GM21737 (cell line): ENCODE measurements around the gene ERV3-1.
A peak's percentile ranks its signal among the peaks of the same experiment; 100 is the strongest.
"Not testable (repeated sequence)": the region's sequence is repeated elsewhere in the genome, so short reads cannot be mapped to it uniquely, and the experiment has no call there.

ENCODE experiments used
- ATAC-seq: cut with Tn5 transposase; IDR thresholded peaks from one replicate; pipeline ENCODE4 v1.9.1; 2021; ENCODE audit warnings: mild to moderate bottlenecking, moderate library complexity; ENCODE audit not compliant: unreplicated experiment

ERV3-1 gene

DNA sequence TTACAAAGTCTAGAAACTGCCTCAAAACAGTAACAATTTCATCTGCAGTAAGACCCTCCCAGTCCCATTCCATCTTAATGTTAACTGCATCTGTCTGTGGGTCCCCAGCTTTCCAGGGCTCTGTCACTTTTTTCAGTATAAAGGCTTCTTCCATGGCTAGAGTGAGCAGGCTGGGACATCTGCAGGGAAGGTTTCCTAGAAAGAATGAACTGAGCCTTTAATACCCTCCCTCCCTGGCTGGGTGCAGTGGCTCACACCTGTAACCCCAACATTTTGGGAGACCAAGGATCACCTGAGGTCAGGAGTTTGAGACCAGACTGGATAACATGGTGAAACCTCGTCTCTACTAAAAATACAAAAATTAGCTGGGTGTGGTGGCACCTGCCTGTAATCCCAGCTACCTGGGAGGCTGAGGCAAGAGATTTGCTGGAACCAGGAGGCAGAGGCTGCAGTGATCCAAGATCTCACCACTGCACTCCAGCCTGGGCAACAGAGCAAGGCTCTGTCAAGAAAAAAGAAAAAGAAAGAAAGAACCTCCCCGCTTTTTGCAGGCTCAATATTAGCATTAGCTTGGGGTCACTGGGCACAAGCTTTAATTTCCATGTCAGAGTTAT, 3.4 kb downstream of the ERV3-1 start:
- ATAC-seq = no peak

DNA sequence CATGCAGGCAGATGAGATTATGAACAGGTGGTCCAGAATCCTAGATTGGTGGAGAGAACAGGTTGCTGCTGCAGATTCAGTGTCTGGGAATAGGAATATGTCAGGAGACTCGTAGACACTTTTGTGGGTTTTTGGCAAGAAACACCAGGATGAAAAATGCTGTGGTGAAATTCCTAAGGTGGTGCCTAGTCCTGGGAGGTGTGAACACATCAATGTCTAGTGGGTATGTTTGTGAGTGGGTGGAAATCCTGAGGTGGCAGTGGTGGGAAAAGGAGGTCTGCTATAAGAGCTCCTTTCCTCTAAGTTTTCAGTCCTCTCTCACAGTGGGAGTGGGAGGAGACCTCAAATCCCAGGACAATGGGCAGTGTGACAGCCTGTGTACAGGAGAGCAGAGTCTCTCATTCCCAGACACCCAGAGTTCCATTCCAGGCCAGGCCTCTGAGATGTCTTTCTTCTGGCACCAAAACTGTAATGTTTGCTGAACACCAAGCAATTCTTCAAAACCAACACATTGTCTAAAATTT, 5.1 kb downstream of the ERV3-1 start:
- ATAC-seq = no peak

DNA sequence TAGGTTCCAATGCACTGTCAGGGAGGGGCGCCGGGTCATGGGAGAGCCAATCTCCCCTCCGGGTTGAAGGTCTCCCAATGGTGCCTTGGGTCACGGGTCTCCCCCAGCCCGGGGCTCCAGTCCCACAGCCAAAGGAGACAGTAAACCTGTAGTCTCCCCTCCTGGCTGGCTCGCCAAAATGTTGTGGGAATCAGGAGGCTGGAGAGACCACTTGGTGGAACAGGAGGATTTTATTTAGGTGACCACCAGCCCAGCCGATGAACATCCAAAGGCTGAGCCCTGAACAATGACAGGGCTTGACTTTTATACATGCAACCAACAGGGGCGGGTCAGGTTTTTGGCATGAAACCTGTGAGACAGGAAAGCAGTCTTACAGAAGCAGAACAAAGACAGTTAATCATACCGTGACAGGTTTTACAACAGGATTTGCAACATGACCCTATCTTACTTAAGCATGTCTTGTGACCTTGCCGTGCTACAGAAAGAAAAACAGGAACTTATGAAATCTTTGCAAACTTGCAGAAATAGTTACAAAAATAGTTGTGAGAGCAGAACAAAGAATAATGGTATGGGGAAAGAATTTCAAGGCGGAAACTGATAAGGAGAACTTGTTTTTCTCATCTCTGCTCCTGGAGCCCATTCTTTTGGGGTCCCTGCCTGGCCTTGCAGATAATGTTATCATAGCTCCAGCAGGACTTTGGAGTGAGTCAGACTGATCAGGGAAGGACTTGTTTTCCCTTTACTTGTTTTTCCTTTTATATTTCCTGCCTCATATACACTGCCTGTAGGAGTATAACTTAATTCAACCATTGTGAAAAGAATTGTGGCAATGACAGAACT, 7.1 kb downstream of the ERV3-1 start:
- ATAC-seq = peak; percentile 51

DNA sequence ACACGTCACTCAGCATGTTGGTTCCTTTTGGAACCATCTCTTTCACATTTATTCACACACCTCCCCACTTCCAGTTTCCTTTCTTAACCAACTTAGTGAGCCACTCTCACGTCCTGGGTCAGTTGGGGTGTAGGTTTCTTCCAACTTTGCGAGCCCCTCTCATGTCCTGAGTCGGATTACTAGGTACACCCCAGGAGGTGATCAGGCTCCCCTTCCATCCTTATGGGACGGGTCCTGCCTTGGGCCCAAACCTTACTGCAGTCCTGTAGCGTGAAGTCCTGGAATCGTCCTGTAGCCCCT, 7.7 kb downstream of the ERV3-1 start:
- ATAC-seq = no peak

DNA sequence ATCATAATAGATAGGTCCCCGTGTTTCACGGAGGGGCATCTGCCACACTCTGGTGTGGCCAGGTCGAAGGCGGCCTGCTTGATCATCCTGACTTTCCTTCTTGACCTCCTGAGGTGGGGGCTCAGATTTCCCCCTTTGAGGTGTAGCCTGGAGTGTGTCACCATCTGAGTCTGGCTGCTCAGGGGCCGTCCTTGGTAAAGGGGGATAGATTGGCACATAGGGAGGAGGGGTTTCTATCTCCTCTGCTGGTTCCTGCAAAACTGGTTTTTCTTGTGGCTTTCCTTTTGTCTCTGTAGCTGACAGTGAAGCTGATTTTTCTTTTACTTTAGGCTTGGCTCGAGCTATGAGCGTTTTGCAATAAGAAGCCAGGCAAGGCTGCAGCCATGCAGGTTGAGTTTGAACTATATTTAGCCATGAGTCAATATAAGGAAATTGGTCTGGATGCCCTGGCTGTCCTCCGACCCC, 8.5 kb downstream of the ERV3-1 start:
- ATAC-seq = no peak

DNA sequence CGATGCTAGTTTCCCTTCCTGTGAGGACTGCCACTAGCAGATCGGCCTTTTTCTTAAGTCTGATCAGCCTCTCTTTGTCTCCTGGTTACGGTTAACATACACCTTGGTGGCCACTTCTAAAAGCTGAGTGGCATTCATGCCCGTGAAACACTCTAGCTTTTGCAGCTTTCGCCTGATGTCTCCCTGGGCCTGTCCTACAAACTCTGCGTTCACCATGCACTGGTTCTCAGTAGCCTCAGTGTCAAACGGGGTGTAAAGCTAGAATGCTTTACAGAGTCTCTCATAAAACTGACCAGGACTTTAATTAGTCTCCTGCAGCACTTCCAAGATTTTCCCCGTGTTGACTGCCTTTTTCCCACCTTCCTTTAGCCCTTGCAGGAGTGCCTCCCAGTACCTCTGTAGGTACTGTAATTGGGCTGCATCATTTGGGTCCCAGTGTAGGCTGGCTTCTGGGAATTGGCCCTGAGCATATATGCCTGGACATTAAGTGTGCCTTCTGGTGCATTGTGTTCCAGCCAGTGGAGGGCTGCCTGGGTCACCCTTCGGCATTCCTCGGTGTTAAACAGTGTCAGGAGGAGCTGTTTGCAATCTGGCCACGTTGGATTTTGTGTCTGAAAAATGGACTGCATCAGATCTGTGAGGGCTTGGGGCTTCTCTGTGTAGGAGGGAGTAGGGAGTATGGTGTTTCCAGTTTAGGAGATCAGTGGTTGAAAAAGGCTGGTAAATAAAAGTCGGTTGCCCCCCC, 9.2 kb downstream of the ERV3-1 start:
- ATAC-seq = no peak

DNA sequence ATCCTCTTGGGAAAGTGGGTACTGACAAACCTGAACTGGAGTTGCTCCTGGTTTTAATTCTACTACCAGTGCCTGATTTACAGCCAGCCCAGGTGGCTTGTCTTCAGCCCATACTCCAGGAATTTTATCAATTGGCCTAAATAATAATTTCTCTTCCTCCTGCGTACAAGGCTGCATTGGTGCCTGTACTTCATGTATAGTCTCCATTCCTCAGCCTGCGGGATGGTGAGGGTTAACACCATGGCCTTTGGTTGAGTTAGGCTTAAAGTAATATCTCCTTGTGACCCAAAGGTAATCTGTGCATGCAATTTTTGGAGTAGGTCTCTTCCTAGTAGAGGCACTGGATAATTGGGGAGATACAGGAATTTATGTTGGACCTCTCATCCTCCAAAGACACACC, 10.2 kb downstream of the ERV3-1 start:
- ATAC-seq = no peak

DNA sequence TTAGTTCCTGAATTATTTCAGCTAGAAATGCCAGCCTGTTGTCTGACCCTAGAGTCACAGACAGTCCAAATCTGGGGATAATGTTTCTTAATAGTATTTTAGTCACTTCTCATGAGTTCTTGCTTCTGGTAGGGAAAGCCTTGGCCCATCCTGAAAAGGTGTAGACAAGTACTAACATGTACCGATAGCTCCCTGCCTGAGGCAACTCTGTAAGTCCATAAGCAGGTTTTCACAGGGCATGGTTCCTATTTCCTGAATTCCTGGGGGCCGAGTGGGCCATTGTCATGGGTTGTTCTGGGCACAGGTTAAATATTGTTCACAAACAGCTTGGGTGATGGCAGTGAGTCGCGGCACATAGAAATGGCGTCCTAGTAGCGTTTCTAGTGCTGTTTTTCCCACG, 12.6 kb downstream of the ERV3-1 start:
- ATAC-seq = no peak

DNA sequence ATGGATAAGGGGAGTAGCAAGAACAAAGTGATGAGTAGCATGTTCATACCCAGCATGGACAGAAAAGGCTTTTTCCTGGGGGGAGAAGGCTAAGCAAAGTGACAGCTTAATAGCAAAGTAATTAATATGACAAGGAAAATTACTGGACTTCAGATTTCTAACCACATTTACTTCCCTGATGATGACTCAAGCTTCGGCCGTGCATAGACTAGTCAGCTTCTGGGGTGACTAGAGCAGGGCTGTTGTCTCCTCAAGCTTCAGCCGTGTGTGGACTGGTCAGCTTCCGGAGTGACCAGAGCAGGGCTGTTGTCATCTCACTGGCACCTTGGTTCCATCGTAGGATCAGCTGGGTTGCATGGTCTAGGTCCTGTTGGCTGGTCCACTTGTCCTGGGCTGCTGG, 13.5 kb downstream of the ERV3-1 start:
- ATAC-seq = no peak

DNA sequence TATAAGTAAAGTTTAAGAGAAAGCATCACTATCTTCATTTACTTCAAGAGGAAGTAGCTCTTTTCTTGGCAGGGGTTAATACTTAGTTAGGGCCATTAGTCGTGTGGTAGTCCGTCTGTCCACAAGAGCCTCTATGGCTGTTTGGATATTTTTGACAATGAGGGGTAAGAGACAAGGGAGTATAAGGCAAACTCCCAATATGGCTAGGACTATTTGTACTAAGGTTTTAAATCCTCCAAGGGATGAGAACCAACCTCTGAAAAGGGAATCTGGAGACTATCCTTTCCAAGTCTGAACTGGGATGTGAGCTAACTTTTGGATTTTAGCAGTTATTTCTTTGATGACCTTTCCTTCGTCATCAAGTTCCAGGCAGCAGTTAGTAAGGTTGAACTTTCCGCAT, 15.6 kb downstream of the ERV3-1 start, which contains the start of gene ZNF117:
ZNF117 (minus strand) TSS at position 101 of the 400 bp plus-strand sequence.
- no peak for ATAC-seq

DNA sequence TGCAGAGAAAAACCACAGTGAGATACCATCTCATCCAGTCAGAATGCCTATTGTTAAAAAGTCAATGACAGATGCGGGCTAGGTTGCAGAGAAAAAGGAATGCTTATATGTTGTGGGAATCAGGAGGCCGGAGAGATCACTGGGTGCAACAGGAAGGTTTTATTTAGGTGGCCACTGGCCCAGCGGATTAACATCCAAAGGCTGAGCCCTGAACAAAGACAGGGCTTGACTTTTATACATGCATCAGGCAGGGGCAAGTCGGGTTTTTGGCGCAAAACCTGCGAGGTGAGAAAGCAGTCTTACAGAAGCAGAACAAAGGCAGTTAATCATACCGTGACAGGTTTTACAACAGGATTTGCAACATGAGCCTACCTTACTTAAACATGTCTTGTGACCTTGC, 16.3 kb downstream of the ERV3-1 start:
- no peak for ATAC-seq

DNA sequence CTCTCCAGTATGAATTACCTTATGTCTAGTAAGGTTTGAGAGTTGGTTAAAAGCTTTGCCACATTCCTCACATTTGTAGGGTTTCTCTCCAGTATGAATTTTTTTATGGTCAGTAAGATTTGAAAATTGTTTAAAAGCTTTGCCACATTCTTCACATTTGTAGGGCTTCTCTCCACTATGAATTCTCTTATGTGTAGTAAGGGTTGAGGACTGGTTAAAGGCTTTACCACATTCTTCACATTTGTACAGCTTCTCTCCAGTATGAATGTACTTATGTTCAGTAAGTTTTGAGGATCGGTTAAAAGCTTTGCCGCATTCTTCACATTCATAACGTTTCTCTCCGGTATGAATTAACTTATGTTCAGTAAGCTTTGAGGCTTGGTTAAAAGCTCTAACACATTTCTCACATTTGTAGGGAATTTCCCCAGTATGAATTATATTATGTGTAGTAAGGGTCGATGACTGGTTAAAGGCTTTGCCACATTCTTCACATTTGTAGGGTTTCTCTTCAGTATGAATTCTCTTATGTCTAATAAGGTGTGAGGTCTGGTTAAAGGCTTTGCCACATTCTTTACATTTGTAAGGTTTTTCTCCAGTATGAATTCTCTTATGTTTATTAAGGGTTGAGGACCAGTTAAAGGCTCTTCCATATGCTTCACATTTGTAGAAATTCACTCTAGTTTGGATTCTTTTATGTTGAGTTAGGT, 27.8 kb downstream of the ERV3-1 start:
- no peak for ATAC-seq

DNA sequence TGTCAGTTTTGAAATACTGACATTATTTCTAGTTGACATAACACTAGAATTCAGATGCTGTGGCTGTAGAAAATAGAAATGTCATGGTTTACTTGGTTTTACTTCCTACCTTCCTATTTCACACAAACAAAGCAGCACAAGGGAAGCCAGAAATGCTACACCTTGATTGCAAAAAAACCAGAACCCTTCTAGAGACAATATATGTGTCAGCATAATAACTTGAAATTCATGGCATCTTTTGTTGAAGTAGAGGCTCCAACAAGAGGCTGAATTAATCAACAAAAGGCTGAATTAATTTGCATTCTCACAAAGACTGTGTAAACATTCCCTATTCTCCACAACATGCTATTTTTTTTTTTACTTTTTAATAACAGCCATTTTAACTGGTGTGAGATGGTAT, 40.9 kb downstream of the ERV3-1 start:
- ATAC-seq = no peak

DNA sequence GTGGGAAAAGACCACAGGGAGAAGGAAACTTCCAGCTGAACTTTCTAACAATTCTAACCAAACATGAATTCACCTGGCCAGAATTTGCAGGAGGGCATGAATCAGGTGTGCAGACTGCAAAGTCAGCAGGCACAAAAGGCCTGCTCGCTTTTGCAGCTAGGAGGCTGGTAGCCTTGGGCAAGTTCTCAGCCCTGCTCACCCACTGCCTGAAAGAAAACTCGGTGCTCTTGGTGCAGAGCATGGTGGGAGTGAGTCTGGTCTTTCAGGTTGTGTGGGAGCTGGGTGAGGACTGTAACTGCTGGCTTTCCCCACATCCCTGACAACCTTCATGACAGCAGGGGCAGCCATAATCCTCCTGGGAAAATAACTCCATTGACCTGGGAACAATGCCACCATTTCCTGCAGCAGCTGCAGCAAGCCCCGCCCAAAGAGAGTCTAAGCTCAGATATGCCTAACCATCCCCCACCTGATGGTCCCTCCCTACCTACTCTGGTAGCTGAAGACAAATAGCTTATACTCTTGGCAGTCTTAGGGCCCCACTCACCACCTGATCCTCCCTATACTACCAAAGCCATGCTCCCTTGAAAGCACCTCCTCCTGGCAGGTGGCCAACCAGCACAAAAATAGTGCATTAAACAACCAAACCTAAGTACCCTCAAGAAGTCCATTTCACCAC, 47.3 kb downstream of the ERV3-1 start:
- ATAC-seq = no peak

DNA sequence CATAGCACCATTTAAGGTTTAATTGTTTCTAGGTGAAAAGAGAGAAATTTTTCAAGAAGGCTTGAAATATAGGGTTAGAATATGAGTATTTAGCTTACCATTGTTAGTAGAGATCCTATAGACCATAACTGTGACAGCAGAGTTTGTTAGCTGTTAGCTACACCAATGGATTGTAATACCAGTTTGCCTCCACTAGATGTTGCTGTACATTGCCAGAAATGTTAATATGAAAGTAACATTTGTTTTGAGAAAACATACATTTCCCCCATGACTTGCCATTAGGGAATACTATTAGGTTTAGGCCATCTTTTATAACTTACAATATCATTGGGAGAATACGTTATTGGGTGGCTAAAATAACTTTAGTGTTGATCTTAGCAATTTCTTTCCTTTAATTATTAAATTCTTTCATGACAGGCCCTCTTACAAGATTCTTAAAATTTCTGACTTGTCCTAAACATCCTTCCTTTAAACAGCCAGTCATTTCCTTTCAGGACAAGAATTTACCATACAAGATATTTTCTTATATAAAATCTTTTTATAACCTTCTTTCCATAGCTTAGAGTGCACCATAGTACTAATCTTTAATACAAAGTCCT, 55.1 kb downstream of the ERV3-1 start:
- no peak for ATAC-seq

DNA sequence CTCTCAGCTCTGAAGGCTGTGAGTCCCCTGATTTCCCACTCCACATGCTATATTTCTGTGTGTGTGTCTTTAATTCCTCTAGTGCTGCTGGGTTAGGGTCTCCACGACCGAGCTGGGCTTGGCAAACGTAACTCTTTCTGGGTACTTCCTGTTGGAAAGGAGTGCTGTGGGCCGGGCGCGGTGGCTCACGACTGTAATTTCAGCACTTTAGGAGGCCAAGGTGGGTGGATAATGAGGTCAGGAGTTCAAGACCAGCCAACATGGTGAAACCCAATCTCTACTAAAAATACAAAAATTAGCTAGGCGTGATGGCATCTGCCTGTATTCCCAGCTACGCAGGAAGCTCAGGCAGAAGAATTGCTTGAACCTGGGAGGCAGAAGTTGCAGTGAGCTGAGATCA, 55.8 kb downstream of the ERV3-1 start:
- not testable (repeated sequence) for ATAC-seq

DNA sequence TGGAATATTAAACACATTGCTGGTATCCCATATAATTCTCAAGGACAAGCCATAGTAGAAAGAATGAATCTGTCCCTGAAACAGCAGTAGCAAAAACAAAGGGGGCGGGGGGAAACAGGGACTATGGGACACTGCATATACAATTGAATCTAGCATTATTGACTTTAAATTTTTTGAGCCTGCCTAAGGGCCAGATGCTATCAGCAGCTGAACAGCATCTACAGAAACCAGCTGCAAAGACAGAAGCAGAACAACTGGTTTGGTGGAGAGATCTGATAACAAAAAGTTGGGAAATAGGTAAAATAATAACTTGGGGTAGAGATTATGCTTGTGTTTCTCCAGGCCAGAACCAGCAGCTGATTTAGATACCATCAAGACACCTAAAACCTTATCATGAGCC, 57.7 kb downstream of the ERV3-1 start:
- ATAC-seq = not testable (repeated sequence)

DNA sequence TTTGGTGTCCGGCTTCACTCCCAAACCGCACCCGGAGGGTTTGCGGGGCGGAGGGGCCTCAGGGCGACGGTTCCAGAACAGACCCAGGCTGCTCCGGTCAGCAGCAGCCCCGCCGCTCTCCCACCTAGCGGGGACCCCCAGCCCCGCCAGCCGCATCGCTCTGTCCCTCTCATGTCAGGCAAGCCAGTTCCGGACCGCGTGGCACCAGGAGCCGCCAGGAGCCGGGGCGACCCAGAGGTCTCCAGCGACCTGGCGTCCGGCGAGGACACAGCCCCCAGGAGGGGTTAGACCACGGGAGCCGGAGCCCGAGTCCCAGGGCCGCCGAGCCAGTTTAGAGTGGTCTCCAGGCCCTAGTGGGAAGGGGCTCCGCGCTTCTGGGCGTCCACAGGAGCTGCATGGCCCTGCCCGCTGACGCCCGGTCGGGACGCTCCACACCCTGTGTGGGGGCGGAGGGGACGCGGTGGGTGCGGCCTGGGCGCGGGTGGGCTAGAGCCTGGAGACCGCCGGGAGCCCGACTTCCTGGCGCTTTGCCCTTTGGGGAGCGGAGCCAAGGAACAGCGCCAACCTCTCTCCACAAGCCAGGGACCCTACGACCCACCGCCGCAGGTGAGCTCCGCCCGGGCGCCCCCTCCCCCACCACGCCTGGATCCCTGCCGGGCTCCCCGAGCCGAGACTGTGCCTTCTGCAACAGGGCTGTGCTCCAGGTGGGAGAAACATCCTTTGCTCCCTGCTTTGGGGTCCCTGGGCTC, 59.1 kb downstream of the ERV3-1 start:
- no peak for ATAC-seq

DNA sequence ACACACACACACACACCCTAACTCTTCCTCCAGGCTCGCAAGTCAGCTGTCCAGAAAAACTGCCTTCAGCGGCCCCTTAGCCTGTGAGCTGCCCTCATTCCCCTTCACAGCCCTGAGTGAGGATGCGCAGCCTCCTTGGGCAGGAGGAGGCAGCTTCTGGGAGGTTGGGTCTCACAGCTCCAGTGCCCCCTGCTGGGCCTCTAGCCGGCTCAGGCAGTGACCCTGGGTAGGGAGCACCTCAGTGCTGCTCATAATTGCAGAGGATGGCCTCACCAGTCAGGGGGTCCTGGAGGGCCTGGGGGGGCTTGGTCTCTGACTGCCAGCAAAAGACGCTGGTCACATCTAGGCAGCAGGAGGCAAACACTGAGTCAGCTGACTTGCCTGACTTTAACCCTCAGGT, 59.7 kb downstream of the ERV3-1 start:
- no peak for ATAC-seq
